B cell (primary cell): ENCODE data around the gene BRMS1L.

Source experiments
- EZH2 ChIP-seq: IDR thresholded peaks from 2 replicates; pipeline ENCODE4 v1.6.1; 2012; ENCODE audit warnings: borderline replicate concordance, low read depth, mild to moderate bottlenecking, moderate library complexity, low read length; ENCODE audit not compliant: insufficient read depth, poor library complexity, severe bottlenecking
- TF ChIP-seq, protein P1 (sequence below): fragments of 200-600 bp; IDR thresholded peaks from one replicate; pipeline ENCODE4 v1.8.0; 2022; ENCODE audit warnings: antibody characterized with exemption, mild to moderate bottlenecking

DNA sequence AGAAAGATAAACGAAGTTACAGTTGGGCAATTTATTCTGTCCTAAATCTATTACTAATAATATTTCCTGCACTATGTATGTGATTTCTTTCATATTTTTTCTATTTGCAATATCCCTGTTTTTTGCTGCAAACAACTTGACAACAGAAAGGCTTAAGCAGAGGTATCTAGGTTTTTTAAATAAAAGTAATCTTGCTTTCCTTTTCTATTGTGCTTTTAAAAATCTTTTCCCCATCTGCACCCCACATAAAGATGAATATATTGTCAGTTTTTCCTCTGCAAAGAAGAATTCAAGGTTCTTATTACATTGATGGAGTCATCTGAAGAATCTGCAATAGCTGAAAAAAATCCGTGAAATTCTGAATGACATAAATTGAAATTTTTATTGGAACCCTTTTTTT lies 16.5 kb upstream of the BRMS1L start:
- TF ChIP-seq, protein P1, sequence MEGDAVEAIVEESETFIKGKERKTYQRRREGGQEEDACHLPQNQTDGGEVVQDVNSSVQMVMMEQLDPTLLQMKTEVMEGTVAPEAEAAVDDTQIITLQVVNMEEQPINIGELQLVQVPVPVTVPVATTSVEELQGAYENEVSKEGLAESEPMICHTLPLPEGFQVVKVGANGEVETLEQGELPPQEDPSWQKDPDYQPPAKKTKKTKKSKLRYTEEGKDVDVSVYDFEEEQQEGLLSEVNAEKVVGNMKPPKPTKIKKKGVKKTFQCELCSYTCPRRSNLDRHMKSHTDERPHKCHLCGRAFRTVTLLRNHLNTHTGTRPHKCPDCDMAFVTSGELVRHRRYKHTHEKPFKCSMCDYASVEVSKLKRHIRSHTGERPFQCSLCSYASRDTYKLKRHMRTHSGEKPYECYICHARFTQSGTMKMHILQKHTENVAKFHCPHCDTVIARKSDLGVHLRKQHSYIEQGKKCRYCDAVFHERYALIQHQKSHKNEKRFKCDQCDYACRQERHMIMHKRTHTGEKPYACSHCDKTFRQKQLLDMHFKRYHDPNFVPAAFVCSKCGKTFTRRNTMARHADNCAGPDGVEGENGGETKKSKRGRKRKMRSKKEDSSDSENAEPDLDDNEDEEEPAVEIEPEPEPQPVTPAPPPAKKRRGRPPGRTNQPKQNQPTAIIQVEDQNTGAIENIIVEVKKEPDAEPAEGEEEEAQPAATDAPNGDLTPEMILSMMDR, result no peak
- TF ChIP-seq EZH2, result no peak
